ENCODE data around the gene ARID3C.
A peak's percentile ranks its signal among the peaks of the same experiment; 100 is the strongest.

The ARID3C gene

DNA sequence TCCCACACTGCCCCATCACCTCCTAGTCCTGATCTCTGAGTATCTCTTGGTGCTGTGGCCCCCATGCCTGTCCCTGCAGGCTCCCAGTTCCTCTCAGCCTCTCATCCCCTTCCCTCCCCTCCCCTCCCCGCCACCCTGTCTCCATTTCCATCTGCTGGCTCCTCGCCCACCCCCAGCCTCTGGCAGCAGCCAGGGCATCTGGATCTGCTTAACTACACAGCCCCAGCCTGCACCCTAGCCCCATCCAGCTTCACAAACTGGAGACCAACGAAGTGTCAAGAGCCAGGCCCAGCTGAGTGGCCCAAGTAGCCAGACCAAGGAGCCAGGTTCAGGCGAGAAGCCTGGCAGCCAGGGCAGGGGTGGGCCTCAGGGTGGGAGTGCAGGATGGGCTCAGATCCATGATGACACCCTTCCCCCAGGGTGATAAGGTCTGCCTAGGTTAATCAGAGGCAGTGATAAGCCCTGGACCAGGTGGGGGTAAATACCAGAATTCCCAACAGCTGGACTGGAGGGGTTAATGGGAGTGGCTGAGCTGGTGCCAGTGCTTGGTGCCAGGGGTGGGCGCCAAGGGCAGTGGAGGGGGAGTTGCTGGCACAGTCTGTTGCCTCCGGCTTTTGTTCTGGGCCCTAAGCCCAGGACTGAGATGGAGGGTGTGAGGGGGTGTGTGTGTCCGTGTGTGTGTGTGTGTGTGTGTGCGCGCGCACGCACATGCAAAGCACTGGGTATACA is 25.6 kb upstream of the ARID3C start:
- no peak for TF ChIP-seq PPARA (CRISPR knock-in tag; IDR thresholded peaks at IDR 0.05; ENCODE audit: borderline replicate concordance)
- TF ChIP-seq BACH2 (CRISPR knock-in tag; IDR thresholded peaks at IDR 0.05; ENCODE audit: borderline replicate concordance), result no peak
- no peak for TF ChIP-seq ZC3H10 (CRISPR knock-in tag; IDR thresholded peaks at IDR 0.05)
- no peak for TF ChIP-seq ISL1 (CRISPR knock-in tag; IDR thresholded peaks at IDR 0.05)
- TF ChIP-seq TOX (CRISPR knock-in tag; IDR thresholded peaks at IDR 0.05; ENCODE audit: borderline replicate concordance), result no peak
- no peak for TF ChIP-seq ARNTL (CRISPR knock-in tag; IDR thresholded peaks at IDR 0.05; ENCODE audit: borderline replicate concordance, low read depth)
- TF ChIP-seq TCF4 (CRISPR knock-in tag; IDR thresholded peaks at IDR 0.05; ENCODE audit: borderline replicate concordance), result peak; percentile 79
- TF ChIP-seq, protein P1, sequence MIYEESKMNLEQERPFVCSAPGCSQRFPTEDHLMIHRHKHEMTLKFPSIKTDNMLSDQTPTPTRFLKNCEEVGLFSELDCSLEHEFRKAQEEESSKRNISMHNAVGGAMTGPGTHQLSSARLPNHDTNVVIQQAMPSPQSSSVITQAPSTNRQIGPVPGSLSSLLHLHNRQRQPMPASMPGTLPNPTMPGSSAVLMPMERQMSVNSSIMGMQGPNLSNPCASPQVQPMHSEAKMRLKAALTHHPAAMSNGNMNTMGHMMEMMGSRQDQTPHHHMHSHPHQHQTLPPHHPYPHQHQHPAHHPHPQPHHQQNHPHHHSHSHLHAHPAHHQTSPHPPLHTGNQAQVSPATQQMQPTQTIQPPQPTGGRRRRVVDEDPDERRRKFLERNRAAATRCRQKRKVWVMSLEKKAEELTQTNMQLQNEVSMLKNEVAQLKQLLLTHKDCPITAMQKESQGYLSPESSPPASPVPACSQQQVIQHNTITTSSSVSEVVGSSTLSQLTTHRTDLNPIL (CRISPR knock-in tag; IDR thresholded peaks at IDR 0.05; ENCODE audit: low read depth), result no peak
- TF ChIP-seq SNAI2 (CRISPR knock-in tag; IDR thresholded peaks at IDR 0.05), result no peak
- no peak for TF ChIP-seq ZFP30 (CRISPR knock-in tag; IDR thresholded peaks at IDR 0.05)
- TF ChIP-seq ZNF70 (CRISPR knock-in tag; IDR thresholded peaks at IDR 0.05), result 0 out of 2 replicates have a peak, but pooled peaks have one; percentile 5
- TF ChIP-seq ZFP3 (CRISPR knock-in tag; IDR thresholded peaks at IDR 0.05), result no peak
- no peak for TF ChIP-seq TSHZ2 (CRISPR knock-in tag; IDR thresholded peaks at IDR 0.05)
- peak; percentile 80 for ATAC-seq

GRCh38 chr9:34653151-34654072 is 24.5 kb upstream of the ARID3C start:
- TF ChIP-seq PPARA (CRISPR knock-in tag; IDR thresholded peaks at IDR 0.05; ENCODE audit: borderline replicate concordance) (no peak), ESRRG (CRISPR knock-in tag; IDR thresholded peaks at IDR 0.05) (no peak), CSDC2 (CRISPR knock-in tag; IDR thresholded peaks at IDR 0.05) (no peak), ARNTL (CRISPR knock-in tag; IDR thresholded peaks at IDR 0.05; ENCODE audit: borderline replicate concordance, low read depth) (no peak), ZC3H10 (CRISPR knock-in tag; IDR thresholded peaks at IDR 0.05) (no peak), TOX (CRISPR knock-in tag; IDR thresholded peaks at IDR 0.05; ENCODE audit: borderline replicate concordance) (no peak)
- TF ChIP-seq, protein P2, sequence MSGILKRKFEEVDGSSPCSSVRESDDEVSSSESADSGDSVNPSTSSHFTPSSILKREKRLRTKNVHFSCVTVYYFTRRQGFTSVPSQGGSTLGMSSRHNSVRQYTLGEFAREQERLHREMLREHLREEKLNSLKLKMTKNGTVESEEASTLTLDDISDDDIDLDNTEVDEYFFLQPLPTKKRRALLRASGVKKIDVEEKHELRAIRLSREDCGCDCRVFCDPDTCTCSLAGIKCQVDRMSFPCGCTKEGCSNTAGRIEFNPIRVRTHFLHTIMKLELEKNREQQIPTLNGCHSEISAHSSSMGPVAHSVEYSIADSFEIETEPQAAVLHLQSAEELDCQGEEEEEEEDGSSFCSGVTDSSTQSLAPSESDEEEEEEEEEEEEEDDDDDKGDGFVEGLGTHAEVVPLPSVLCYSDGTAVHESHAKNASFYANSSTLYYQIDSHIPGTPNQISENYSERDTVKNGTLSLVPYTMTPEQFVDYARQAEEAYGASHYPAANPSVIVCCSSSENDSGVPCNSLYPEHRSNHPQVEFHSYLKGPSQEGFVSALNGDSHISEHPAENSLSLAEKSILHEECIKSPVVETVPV (CRISPR knock-in tag; IDR thresholded peaks at IDR 0.05), result no peak
- TF ChIP-seq, protein P3, sequence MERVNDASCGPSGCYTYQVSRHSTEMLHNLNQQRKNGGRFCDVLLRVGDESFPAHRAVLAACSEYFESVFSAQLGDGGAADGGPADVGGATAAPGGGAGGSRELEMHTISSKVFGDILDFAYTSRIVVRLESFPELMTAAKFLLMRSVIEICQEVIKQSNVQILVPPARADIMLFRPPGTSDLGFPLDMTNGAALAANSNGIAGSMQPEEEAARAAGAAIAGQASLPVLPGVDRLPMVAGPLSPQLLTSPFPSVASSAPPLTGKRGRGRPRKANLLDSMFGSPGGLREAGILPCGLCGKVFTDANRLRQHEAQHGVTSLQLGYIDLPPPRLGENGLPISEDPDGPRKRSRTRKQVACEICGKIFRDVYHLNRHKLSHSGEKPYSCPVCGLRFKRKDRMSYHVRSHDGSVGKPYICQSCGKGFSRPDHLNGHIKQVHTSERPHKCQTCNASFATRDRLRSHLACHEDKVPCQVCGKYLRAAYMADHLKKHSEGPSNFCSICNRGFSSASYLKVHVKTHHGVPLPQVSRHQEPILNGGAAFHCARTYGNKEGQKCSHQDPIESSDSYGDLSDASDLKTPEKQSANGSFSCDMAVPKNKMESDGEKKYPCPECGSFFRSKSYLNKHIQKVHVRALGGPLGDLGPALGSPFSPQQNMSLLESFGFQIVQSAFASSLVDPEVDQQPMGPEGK (CRISPR knock-in tag; IDR thresholded peaks at IDR 0.05; ENCODE audit: borderline replicate concordance), result no peak
- TF ChIP-seq, protein P4, sequence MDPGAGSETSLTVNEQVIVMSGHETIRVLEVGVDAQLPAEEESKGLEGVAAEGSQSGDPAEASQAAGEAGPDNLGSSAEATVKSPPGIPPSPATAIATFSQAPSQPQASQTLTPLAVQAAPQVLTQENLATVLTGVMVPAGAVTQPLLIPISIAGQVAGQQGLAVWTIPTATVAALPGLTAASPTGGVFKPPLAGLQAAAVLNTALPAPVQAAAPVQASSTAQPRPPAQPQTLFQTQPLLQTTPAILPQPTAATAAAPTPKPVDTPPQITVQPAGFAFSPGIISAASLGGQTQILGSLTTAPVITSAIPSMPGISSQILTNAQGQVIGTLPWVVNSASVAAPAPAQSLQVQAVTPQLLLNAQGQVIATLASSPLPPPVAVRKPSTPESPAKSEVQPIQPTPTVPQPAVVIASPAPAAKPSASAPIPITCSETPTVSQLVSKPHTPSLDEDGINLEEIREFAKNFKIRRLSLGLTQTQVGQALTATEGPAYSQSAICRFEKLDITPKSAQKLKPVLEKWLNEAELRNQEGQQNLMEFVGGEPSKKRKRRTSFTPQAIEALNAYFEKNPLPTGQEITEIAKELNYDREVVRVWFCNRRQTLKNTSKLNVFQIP (CRISPR knock-in tag; IDR thresholded peaks at IDR 0.05; ENCODE audit: borderline replicate concordance, low read depth), result no peak
- ATAC-seq, result peak; percentile 54

DNA sequence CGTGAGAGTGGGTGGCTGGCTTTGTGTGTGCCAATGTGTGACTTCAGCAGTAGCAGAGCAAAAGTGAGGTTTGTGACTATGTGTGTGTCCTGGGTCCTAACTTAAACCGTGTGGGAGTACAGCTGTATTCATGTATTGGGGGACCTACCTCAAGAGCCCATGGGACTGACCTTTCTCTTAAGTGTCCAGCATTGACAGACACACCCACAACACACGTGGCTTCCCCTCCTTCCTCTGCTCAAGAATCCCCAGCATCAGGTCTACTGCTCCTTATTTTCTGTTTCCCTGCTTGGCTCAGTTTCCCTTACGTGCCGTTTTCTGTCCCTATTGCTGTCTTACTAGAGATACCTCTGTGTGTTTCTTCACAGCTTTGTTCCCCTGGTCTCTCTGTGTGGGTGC is 23.7 kb upstream of the ARID3C start:
- no peak for ATAC-seq
- TF ChIP-seq ESRRG (CRISPR knock-in tag; IDR thresholded peaks at IDR 0.05) (no peak), ARNTL (CRISPR knock-in tag; IDR thresholded peaks at IDR 0.05; ENCODE audit: borderline replicate concordance, low read depth) (no peak)

Measured in SK-N-SH treated with all-trans-retinoic acid at 6 μM for 48 hours (cell line).